ENCODE results near the gene DISC1. TPM values are rescaled to one million over a fixed set of nuclear protein-coding genes. Genes with fewer than 3 reads are reported as not detected.
"Not testable (repeated sequence)": the region's sequence is repeated elsewhere in the genome, so short reads cannot be mapped to it uniquely, and the experiment has no call there.

The DISC1 gene
- total RNA-seq, 1 donor from 2014 or later, result 5.2 TPM

DNA sequence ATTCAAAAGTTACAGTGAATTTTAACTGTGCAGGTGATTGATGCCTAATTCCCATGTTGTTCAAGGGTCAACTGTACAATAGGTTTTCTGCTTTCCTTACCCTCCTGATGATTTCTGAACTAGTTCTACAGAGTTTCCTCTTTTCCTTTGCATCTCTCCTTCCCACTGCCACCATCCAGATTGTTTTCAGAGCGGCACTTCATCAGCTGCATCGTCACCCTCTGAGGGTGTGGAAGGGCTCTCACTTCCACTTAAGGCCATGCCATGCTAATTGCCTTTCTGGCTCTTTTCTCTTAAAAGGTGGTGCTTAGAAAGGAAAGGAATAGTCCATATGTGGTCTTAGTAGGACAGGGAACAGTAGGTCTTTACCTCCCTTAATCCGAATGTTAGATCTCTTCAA, 39.1 kb downstream of the DISC1 start:
- H3K36me3 Mint-ChIP-seq (ENCODE audit: insufficient read depth), result peaks cover 8% of the 10 kb centered on the region
- TF ChIP-seq, protein P1, sequence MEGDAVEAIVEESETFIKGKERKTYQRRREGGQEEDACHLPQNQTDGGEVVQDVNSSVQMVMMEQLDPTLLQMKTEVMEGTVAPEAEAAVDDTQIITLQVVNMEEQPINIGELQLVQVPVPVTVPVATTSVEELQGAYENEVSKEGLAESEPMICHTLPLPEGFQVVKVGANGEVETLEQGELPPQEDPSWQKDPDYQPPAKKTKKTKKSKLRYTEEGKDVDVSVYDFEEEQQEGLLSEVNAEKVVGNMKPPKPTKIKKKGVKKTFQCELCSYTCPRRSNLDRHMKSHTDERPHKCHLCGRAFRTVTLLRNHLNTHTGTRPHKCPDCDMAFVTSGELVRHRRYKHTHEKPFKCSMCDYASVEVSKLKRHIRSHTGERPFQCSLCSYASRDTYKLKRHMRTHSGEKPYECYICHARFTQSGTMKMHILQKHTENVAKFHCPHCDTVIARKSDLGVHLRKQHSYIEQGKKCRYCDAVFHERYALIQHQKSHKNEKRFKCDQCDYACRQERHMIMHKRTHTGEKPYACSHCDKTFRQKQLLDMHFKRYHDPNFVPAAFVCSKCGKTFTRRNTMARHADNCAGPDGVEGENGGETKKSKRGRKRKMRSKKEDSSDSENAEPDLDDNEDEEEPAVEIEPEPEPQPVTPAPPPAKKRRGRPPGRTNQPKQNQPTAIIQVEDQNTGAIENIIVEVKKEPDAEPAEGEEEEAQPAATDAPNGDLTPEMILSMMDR (IDR thresholded peaks at IDR 0.05; ENCODE audit: unreplicated experiment), result no peak
- H3K9me3 Mint-ChIP-seq (ENCODE audit: low read depth), result peaks cover 26% of the 10 kb centered on the region
- H3K4me3 Mint-ChIP-seq (ENCODE audit: low read depth), result no peak overlapping the region
- peaks cover 9% of the 10 kb centered on the region for H3K4me1 Mint-ChIP-seq (ENCODE audit: low read depth)
- H3K27me3 Mint-ChIP-seq, result no peaks in the 10 kb centered on the region
- no peak overlapping the region for H3K27ac Mint-ChIP-seq
- DNase-seq (ENCODE audit: low spot score, unreplicated experiment), result no peak

- DNase-seq (ENCODE audit: low spot score, unreplicated experiment), result no peak
- Mint-ChIP-seq H3K4me3 (ENCODE audit: low read depth) (no peak overlapping the region), H3K4me1 (ENCODE audit: low read depth) (peaks cover 9% of the 10 kb centered on the region), H3K36me3 (ENCODE audit: insufficient read depth) (peaks cover 6% of the 10 kb centered on the region), H3K9me3 (ENCODE audit: low read depth) (peaks cover 26% of the 10 kb centered on the region), H3K27ac (no peak overlapping the region), H3K27me3 (no peaks in the 10 kb centered on the region)
- TF ChIP-seq, protein P1 (IDR thresholded peaks at IDR 0.05; ENCODE audit: unreplicated experiment), result no peak
These were observed 39.8 kb downstream of the DISC1 start for GRCh38 chr1:231666220-231666936.

- Mint-ChIP-seq H3K4me3 (ENCODE audit: low read depth) (no peak overlapping the region), H3K27me3 (no peaks in the 10 kb centered on the region), H3K27ac (no peak overlapping the region), H3K4me1 (ENCODE audit: low read depth) (peaks cover 9% of the 10 kb centered on the region), H3K36me3 (ENCODE audit: insufficient read depth) (peaks cover 4% of the 10 kb centered on the region), H3K9me3 (ENCODE audit: low read depth) (peaks cover 24% of the 10 kb centered on the region)
- TF ChIP-seq, protein P1 (IDR thresholded peaks at IDR 0.05; ENCODE audit: unreplicated experiment), result no peak
- no peak for DNase-seq (ENCODE audit: low spot score, unreplicated experiment)
These were observed 40.5 kb downstream of the DISC1 start for GRCh38 chr1:231666937-231667608.

- Mint-ChIP-seq H3K27ac (no peak overlapping the region), H3K4me1 (ENCODE audit: low read depth) (peaks cover 9% of the 10 kb centered on the region), H3K4me3 (ENCODE audit: low read depth) (no peak overlapping the region), H3K9me3 (ENCODE audit: low read depth) (peaks cover 20% of the 10 kb centered on the region), H3K27me3 (no peaks in the 10 kb centered on the region), H3K36me3 (ENCODE audit: insufficient read depth) (peaks cover 4% of the 10 kb centered on the region)
- TF ChIP-seq, protein P1 (IDR thresholded peaks at IDR 0.05; ENCODE audit: unreplicated experiment), result no peak
- no peak for DNase-seq (ENCODE audit: low spot score, unreplicated experiment)
These were observed 41.4 kb downstream of the DISC1 start for GRCh38 chr1:231667896-231668506.

GRCh38 chr1:231668826-231669225, 42.2 kb downstream of the DISC1 start:
- no peak overlapping the region for H3K4me3 Mint-ChIP-seq (ENCODE audit: low read depth)
- no peak overlapping the region for H3K27ac Mint-ChIP-seq
- peaks cover 4% of the 10 kb centered on the region for H3K36me3 Mint-ChIP-seq (ENCODE audit: insufficient read depth)
- no peaks in the 10 kb centered on the region for H3K27me3 Mint-ChIP-seq
- no peak for DNase-seq (ENCODE audit: low spot score, unreplicated experiment)
- H3K9me3 Mint-ChIP-seq (ENCODE audit: low read depth), result peaks cover 20% of the 10 kb centered on the region
- TF ChIP-seq, protein P1 (IDR thresholded peaks at IDR 0.05; ENCODE audit: unreplicated experiment), result no peak
- peaks cover 9% of the 10 kb centered on the region for H3K4me1 Mint-ChIP-seq (ENCODE audit: low read depth)

GRCh38 chr1:231669864-231670621, 43.5 kb downstream of the DISC1 start:
- H3K4me1 Mint-ChIP-seq (ENCODE audit: low read depth), result peaks cover 15% of the 10 kb centered on the region
- H3K27ac Mint-ChIP-seq; H3K4me3 Mint-ChIP-seq (ENCODE audit: low read depth); DNase-seq (ENCODE audit: low spot score, unreplicated experiment); H3K36me3 Mint-ChIP-seq (ENCODE audit: insufficient read depth); H3K27me3 Mint-ChIP-seq: not testable (repeated sequence)
- peaks cover 20% of the 10 kb centered on the region for H3K9me3 Mint-ChIP-seq (ENCODE audit: low read depth)

All from progenitor cell of endocrine pancreas (in vitro differentiated cells).